ENCODE data around the gene GIMAP4. TPM values are rescaled to one million over a fixed set of nuclear protein-coding genes. Genes with fewer than 3 reads are reported as not detected.

Gene GIMAP4
- total and polyA plus RNA-seq, 2 donors (not counting 1 experiment from before 2014, with no cell fraction given), result 0.27 to 0.66 TPM

DNA sequence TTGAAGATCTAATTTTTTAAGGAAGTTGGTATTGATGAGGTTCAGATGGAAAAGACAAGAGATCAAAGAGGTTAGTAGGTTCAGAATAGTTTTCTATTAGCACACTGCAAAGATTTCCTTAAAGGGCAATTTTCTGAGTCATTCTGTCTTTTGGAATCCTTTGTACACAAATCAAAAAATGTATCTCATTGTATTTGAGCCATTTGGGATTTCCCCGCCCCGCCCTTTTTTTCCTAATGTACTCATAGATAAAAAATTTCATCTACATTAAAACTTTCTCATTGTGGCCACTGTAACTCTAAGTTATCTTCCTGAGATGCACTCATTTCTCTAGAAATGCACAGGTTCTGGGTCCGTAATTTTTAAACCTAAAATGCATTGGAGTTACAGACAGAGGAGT is 52.9 kb downstream of the GIMAP4 start:
- H3K9me3 Mint-ChIP-seq (ENCODE audit: insufficient read depth), result no peaks in the 10 kb centered on the region
- H3K9me3 ChIP-seq (ENCODE audit: control extremely low read depth in 1 of 3, control insufficient read depth in 2 of 3, insufficient read depth in 1 of 3, low read length in 2 of 3), result no peaks in the 10 kb centered on the region
- no peaks in the 10 kb centered on the region for H3K36me3 ChIP-seq (replicated peaks in 1 of 2; ENCODE audit: control extremely low read depth in 1 of 2, control insufficient read depth in 1 of 2, extremely low read depth in 1 of 2, insufficient read depth in 2 of 2, low read length in 1 of 2)
- H3K4me1 Mint-ChIP-seq, result no peaks in the 10 kb centered on the region
- no peak overlapping the region for H3K4me3 ChIP-seq (ENCODE audit: control extremely low read depth in 1 of 5, extremely low read depth in 1 of 5, insufficient read depth in 1 of 5, low read depth in 2 of 5, low read length in 4 of 5)
- H3K4me3 Mint-ChIP-seq, result no peak overlapping the region
- H3K9ac ChIP-seq (ENCODE audit: low read length), result no peak overlapping the region
- peaks cover 8% of the 10 kb centered on the region for H3K27me3 Mint-ChIP-seq
- WGBS (ENCODE audit: insufficient coverage), result 86% methylated on average over 3 of the region's 3 CpGs
- ATAC-seq (ENCODE audit: low read depth), result no peak
- no peak overlapping the region for H3K27ac ChIP-seq (ENCODE audit: low read length in 2 of 2)
- no peaks in the 10 kb centered on the region for H3K27me3 ChIP-seq (replicated peaks in 1 of 4; ENCODE audit: control extremely low read depth in 1 of 4, control insufficient read depth in 3 of 4, insufficient read depth in 4 of 4, low read length in 3 of 4)
- ChIA-PET CTCF (no interaction called here), POLR2A (no interaction called here)
- no peak overlapping the region for H3K4me2 ChIP-seq (replicated peaks; ENCODE audit: low read depth, low read length, poor library complexity, severe bottlenecking)
- DNase-seq, result no peak
- H4K20me1 ChIP-seq (ENCODE audit: control insufficient read depth, insufficient read depth, low read length, poor library complexity, severe bottlenecking), result no peaks in the 10 kb centered on the region
- intact Hi-C loops (cut with micrococcal nuclease), result no loop called here
- no peak overlapping the region for H3K27ac Mint-ChIP-seq
- no peak overlapping the region for H2AFZ ChIP-seq (ENCODE audit: insufficient read depth, low read depth, low read length, poor library complexity, severe bottlenecking)
- no peaks in the 10 kb centered on the region for H3K4me1 ChIP-seq (ENCODE audit: control insufficient read depth in 2 of 2, insufficient read depth in 2 of 2, low read length in 2 of 2)
- TF ChIP-seq, protein P1, sequence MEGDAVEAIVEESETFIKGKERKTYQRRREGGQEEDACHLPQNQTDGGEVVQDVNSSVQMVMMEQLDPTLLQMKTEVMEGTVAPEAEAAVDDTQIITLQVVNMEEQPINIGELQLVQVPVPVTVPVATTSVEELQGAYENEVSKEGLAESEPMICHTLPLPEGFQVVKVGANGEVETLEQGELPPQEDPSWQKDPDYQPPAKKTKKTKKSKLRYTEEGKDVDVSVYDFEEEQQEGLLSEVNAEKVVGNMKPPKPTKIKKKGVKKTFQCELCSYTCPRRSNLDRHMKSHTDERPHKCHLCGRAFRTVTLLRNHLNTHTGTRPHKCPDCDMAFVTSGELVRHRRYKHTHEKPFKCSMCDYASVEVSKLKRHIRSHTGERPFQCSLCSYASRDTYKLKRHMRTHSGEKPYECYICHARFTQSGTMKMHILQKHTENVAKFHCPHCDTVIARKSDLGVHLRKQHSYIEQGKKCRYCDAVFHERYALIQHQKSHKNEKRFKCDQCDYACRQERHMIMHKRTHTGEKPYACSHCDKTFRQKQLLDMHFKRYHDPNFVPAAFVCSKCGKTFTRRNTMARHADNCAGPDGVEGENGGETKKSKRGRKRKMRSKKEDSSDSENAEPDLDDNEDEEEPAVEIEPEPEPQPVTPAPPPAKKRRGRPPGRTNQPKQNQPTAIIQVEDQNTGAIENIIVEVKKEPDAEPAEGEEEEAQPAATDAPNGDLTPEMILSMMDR (IDR thresholded peaks at IDR 0.05), result no peak
- TF ChIP-seq EZH2 (IDR thresholded peaks at IDR 0.05; ENCODE audit: borderline replicate concordance, insufficient read depth, low read depth, low read length, poor library complexity, severe bottlenecking), result no peak
- H3K79me2 ChIP-seq (ENCODE audit: control insufficient read depth, insufficient read depth, low read length), result no peaks in the 10 kb centered on the region

DNA sequence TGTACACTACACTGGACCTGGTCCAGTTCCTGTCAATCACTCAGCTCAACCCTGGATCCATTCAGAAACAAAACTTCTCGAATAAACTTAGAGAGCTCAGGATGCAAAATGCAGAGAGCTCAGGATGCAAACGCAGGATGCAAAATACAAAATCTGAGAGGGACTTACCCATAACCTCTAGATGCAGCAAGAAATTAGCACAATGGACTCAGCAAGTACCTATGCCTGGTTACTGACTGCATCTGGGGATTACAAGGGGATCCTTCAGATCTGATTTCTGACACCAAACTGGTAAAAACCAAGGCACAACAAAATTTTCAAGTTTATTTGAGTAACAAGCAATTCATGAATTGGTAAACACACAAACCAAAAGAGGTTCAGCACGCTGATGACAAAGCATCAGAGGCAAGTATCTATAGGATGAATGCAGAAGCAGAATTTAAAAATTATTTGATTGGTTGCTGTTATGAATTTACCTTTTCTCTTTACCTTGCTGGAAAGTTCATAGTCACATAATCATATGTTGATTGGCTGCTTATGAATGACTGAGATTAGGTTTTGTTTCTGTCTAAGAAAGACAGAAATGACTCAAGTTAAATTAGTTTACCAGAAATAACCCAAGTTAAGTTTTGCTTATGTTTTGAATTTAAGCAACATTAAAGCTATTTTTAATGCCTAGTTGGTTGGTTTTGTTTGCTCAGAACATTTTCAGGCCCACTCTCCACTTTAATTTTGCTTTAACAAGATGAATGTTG is 53.6 kb downstream of the GIMAP4 start:
- Histone ChIP-seq H3K79me2 (ENCODE audit: control insufficient read depth, insufficient read depth, low read length) (no peaks in the 10 kb centered on the region), H3K27ac (ENCODE audit: low read length in 2 of 2) (no peak overlapping the region), H3K9ac (ENCODE audit: low read length) (no peak overlapping the region), H4K20me1 (ENCODE audit: control insufficient read depth, insufficient read depth, low read length, poor library complexity, severe bottlenecking) (no peaks in the 10 kb centered on the region), H3K27me3 (replicated peaks in 1 of 4; ENCODE audit: control extremely low read depth in 1 of 4, control insufficient read depth in 3 of 4, insufficient read depth in 4 of 4, low read length in 3 of 4) (no peaks in the 10 kb centered on the region), H3K4me1 (ENCODE audit: control insufficient read depth in 2 of 2, insufficient read depth in 2 of 2, low read length in 2 of 2) (no peaks in the 10 kb centered on the region), H3K36me3 (replicated peaks in 1 of 2; ENCODE audit: control extremely low read depth in 1 of 2, control insufficient read depth in 1 of 2, extremely low read depth in 1 of 2, insufficient read depth in 2 of 2, low read length in 1 of 2) (no peaks in the 10 kb centered on the region), H3K4me2 (replicated peaks; ENCODE audit: low read depth, low read length, poor library complexity, severe bottlenecking) (no peak overlapping the region), H2AFZ (ENCODE audit: insufficient read depth, low read depth, low read length, poor library complexity, severe bottlenecking) (no peak overlapping the region), H3K9me3 (ENCODE audit: control extremely low read depth in 1 of 3, control insufficient read depth in 2 of 3, insufficient read depth in 1 of 3, low read length in 2 of 3) (no peaks in the 10 kb centered on the region), H3K4me3 (ENCODE audit: control extremely low read depth in 1 of 5, extremely low read depth in 1 of 5, insufficient read depth in 1 of 5, low read depth in 2 of 5, low read length in 4 of 5) (no peak overlapping the region)
- H3K27me3 Mint-ChIP-seq, result peaks cover 10% of the 10 kb centered on the region
- H3K4me1 Mint-ChIP-seq, result no peaks in the 10 kb centered on the region
- POLR2A ChIA-PET, result no interaction called here
- 83% methylated on average over 2 of the region's 3 CpGs for WGBS (ENCODE audit: insufficient coverage)
- no peaks in the 10 kb centered on the region for H3K9me3 Mint-ChIP-seq (ENCODE audit: insufficient read depth)
- intact Hi-C loops (cut with micrococcal nuclease), result no loop called here
- CTCF ChIA-PET, result no interaction called here
- ATAC-seq (ENCODE audit: low read depth) (no peak), DNase-seq (no peak)
- TF ChIP-seq, protein P1 (IDR thresholded peaks at IDR 0.05), result no peak
- TF ChIP-seq EZH2 (IDR thresholded peaks at IDR 0.05; ENCODE audit: borderline replicate concordance, insufficient read depth, low read depth, low read length, poor library complexity, severe bottlenecking), result no peak
- H3K27ac Mint-ChIP-seq, result no peak overlapping the region
- no peak overlapping the region for H3K4me3 Mint-ChIP-seq
